ENCODE measurements around the gene ZNF202.

The ZNF202 gene

DNA sequence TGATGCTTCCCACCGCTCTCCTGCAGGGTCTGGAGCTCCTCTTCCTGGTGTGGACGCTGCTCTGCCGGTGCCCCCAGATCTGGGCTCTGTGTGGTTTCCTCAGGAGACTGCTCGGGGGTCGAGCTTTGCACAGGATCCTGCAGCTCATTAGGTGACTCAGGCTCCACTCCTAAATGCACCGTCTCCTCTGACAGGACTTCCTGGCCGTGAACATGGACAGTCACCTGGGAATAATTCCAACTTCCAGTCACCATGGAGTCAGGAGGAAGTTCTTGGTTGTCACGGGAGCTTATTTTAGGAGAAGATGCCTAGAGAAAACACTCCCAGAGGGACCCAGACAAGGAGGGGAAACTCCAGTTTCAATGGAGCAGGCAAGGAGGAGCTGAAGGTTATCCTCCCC, 11.9 kb downstream of the ZNF202 start:
- H2AFZ ChIP-seq (ENCODE audit: low read length): no peak overlapping the region
- no peaks in the 10 kb centered on the region for H3F3A ChIP-seq (ENCODE audit: insufficient read depth, low read length)
- no peaks in the 10 kb centered on the region for H4K20me1 ChIP-seq (ENCODE audit: insufficient read depth, low read length)
- TF ChIP-seq CTCF (IDR thresholded peaks at IDR 0.05; ENCODE audit: low read length) (no peak), EZH2 (IDR thresholded peaks at IDR 0.05; ENCODE audit: borderline replicate concordance, low read length) (no peak)
- no peak overlapping the region for H3K9ac ChIP-seq (ENCODE audit: low read length)
- no peak overlapping the region for H3K27ac ChIP-seq (ENCODE audit: low read depth, low read length, poor library complexity, severe bottlenecking)
- H3K36me3 ChIP-seq (ENCODE audit: insufficient read depth, low read length): peaks cover 89% of the 10 kb centered on the region
- H3K27me3 ChIP-seq (ENCODE audit: insufficient read depth, low read length): no peaks in the 10 kb centered on the region
- no peaks in the 10 kb centered on the region for H3K9me2 ChIP-seq (ENCODE audit: low read depth, low read length)
- peaks cover 7% of the 10 kb centered on the region; the same call in 1 of the 2 replicates for H3K9me3 ChIP-seq (ENCODE audit: low read length)
- no peaks in the 10 kb centered on the region for H3K4me1 ChIP-seq (ENCODE audit: insufficient read depth, low read length, severe bottlenecking)
- H3K4me2 ChIP-seq (ENCODE audit: low read length): no peak overlapping the region
- no peak overlapping the region for H3K4me3 ChIP-seq (ENCODE audit: low read depth, low read length, poor library complexity, severe bottlenecking)
- H3K79me2 ChIP-seq (ENCODE audit: insufficient read depth, low read length): no peaks in the 10 kb centered on the region

DNA sequence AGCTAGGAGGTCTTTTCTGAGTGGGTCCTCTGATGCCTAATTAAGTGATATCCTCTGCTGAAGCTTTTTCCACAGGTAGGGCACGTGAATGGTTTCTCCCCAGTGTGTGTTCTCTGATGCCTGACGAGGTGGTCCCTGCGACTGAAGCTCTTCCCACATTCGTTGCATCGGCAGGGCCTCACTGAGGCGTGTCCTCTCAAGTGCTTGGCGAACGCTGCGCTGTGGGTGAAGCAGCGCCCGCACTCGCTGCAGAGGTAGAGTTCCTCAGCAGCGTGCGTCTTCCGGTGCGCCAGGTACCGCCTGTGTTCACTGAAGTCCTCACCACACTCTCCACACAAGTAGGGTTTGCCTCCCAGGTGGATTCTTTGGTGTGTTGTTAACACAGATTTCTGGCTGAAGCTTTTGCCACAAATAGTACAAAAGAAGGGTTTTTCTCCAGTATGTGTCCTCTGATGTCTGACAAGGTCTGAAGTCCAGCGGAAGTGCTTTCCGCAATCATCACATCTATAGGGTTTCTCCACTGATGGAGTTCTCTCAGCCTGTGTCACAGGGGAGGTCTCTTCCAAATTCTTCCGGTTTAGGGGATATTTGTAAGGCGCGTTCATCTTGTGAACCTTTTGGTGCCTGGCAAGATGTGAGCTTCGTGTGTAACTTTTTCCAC, 15.3 kb downstream of the ZNF202 start:
- Histone ChIP-seq H3K27ac (ENCODE audit: low read depth, low read length, poor library complexity, severe bottlenecking) (no peak overlapping the region), H3K9me3 (ENCODE audit: low read length) (peaks cover 7% of the 10 kb centered on the region; the same call in 1 of the 2 replicates), H3K9ac (ENCODE audit: low read length) (no peak overlapping the region), H3K4me3 (ENCODE audit: low read depth, low read length, poor library complexity, severe bottlenecking) (no peak overlapping the region), H3K4me2 (ENCODE audit: low read length) (no peak overlapping the region), H3K27me3 (ENCODE audit: insufficient read depth, low read length) (no peaks in the 10 kb centered on the region), H2AFZ (ENCODE audit: low read length) (no peak overlapping the region), H3K9me2 (ENCODE audit: low read depth, low read length) (no peaks in the 10 kb centered on the region), H3K4me1 (ENCODE audit: insufficient read depth, low read length, severe bottlenecking) (no peaks in the 10 kb centered on the region), H3F3A (ENCODE audit: insufficient read depth, low read length) (no peaks in the 10 kb centered on the region), H4K20me1 (ENCODE audit: insufficient read depth, low read length) (no peaks in the 10 kb centered on the region), H3K79me2 (ENCODE audit: insufficient read depth, low read length) (no peaks in the 10 kb centered on the region), H3K36me3 (ENCODE audit: insufficient read depth, low read length) (peaks cover 72% of the 10 kb centered on the region)
- no peak for TF ChIP-seq EZH2 (IDR thresholded peaks at IDR 0.05; ENCODE audit: borderline replicate concordance, low read length)
- TF ChIP-seq CTCF (IDR thresholded peaks at IDR 0.05; ENCODE audit: low read length): no peak

DNA sequence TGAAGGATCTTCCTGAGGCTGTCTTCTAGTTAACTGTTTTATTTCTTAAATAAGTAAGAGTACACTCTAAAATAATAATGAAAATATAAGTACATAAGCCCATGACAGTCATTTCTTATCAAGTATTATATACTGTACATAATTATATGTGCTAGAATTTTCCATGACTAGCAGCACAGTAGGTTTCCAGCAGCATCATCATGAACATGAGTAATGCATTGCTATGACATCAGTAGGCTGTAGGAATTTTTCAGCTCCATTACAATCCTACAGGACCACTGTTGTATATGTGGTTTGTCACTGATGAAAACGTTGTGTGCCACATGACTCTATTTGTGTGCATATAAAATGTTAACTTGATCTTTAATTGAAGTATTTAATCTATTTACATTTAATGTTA, 22.0 kb downstream of the ZNF202 start:
- Histone ChIP-seq H3K4me1 (ENCODE audit: insufficient read depth, low read length, severe bottlenecking) (no peaks in the 10 kb centered on the region), H4K20me1 (ENCODE audit: insufficient read depth, low read length) (no peaks in the 10 kb centered on the region), H3K9me3 (ENCODE audit: low read length) (no peaks in the 10 kb centered on the region)

More for the DNA sequence above, 22.0 kb downstream of the ZNF202 start:
- H3K4me2 ChIP-seq (ENCODE audit: low read length): no peak overlapping the region
- H3K9ac ChIP-seq (ENCODE audit: low read length): no peak overlapping the region
- H3K27ac ChIP-seq (ENCODE audit: low read depth, low read length, poor library complexity, severe bottlenecking): no peak overlapping the region
- no peak overlapping the region for H3K4me3 ChIP-seq (ENCODE audit: low read depth, low read length, poor library complexity, severe bottlenecking)
- H2AFZ ChIP-seq (ENCODE audit: low read length): no peak overlapping the region
- no peaks in the 10 kb centered on the region for H3K79me2 ChIP-seq (ENCODE audit: insufficient read depth, low read length)
- no peaks in the 10 kb centered on the region for H3F3A ChIP-seq (ENCODE audit: insufficient read depth, low read length)
- TF ChIP-seq CTCF (IDR thresholded peaks at IDR 0.05; ENCODE audit: low read length) (no peak), EZH2 (IDR thresholded peaks at IDR 0.05; ENCODE audit: borderline replicate concordance, low read length) (no peak)
- no peaks in the 10 kb centered on the region for H3K9me2 ChIP-seq (ENCODE audit: low read depth, low read length)
- H3K36me3 ChIP-seq (ENCODE audit: insufficient read depth, low read length): peaks cover 6% of the 10 kb centered on the region
- H3K27me3 ChIP-seq (ENCODE audit: insufficient read depth, low read length): no peaks in the 10 kb centered on the region
